Stimulated activated CD4-positive, alpha-beta T cell treated with anti-CD3 and anti-CD28 coated beads, Interleukin-1b, Interleukin-23, amount 100 ng/mL, for 24 hours (primary cell): ENCODE measurements around the gene TGM2.

Experiments used
- DNase-seq, 4 experiments: peaks; one replicate each; pipeline ENCODE4 v3.0.0-alpha.2; 2020; ENCODE audit warnings: low read depth in 4 of 4, low spot score in 1 of 4

Gene TGM2

DNA sequence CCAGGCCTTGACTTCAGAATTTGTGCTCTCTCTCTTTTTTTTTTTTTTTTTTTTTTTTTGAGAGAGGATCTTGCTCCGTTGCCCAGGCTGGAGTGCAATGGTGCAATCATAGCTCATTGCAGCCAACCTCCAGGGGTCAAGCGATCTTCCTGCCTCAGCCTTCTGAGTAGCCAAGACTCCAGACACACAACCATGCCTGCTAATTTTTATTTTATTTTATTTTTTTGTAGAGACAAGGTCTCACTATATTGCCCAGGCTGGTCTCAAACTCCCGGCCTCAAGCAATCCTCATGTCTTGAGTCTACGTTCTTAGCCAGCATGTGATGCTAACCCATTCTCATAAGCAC, 19.4 kb downstream of the TGM2 start:
- no peak for DNase-seq

DNA sequence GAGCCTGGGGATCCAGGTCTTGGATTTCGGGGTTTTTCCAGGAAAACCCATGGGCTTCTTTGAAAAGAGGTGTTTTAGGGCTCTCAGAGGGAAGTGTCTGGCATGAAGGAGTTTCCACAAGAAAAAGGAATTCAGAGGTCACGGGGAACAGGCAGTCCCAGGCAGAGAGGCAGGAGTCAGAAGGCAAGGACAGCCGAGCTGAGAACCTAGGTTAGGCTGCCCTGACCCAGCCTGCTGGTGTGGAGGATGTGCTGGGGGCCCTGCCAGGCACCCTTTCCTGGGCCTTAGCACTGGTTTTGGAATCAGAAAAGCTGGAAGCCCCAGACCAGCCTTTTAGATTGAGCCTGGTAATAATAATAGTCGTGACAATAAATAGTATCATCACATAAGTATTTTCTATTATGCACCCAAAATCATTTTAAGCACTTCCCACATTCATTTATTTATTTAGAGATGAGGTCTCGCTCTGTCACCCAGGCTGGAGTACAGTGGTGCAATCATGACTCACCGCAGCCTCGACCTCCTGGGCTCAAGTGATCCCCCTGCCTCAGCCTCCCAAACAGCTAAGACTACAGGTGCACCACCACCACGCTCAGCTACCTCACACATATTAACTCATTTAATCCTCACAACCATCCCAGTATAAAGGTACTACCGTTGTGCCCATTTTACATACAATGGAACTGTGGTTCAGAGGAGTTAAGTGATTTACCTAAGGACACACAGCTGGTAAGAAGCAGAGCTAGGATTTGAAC, 19.9 kb downstream of the TGM2 start:
- DNase-seq = no peak

DNA sequence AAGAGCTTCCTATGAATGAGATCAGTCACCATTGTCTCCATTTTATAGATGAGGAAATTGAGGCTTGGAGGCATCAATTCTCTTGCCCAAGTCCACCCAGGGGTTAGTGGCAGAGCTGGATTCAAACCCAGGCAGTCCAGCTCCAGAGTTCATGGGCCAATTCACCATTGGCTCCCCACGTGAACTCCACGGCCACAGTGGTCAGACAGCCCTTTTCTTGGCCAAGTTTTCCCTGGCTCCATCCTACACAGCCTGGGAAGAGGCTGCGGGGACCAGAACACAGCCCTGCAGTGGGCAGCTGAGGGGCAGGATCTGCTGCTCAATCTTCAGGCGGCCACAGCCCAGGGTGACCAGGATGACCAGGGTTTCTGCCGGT, 20.5 kb downstream of the TGM2 start:
- no peak for DNase-seq

DNA sequence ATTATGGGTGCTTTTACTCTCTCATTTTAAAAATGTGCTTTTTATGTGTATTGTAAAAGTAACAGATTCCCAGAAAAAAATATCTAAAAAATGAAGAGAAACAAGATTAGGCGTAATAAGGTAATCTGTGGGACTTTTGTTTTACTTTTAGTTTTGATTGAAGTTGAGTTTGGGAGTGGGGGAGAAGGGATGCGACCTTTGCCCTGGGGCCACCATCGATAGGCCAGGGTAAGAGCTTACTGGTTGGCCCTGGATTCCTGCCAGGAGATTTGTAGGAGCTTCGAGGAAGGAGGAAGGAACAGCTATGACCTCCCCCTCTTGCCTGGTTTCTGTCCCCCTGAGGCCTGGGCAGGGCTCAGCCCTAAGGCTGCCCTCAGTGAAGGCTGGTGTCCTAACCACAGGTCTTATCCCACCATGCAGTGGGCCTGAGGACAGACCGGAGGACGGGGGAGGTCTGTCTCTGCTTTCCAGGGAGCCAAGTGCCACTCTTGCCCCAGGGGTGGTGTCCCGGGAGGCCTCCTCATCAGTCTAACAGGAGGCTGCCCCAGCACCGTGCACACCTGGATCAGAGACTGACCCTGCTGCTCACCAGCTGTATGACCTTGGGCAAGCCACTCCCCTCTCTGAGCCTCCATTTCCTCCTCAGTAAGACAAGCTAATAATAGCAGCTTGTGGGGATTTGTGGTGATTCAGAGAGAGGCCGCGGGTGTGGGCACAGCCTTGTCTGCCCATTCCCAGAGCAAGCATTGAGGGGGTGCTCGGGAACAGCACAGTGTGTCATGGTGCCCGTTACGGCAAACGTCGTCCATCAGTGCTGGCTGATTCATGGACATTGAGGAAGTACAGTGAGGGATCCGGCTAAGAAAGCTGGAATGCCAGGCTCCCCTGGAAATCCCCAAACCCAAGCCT, 21.2 kb downstream of the TGM2 start:
- DNase-seq = no peak

DNA sequence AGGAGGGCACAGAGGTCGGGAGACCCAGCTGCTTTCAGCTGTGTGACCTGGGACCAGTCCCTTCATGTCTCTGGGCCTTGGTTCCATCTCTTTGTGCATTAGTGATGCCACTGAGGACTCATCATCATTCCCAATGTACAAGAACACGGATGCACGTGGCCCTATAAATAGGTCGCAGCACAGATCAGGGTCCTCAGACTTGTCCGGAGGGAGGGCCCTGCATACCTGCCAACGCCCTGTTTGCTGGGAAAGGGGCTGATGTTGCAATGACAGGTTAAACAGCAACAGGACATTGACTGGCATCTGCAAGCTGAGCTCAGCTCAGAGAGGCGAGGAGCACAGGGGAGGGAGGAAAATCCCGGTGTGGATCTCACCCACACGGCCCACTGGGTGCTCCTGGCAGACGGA, 21.8 kb downstream of the TGM2 start:
- DNase-seq = no peak

DNA sequence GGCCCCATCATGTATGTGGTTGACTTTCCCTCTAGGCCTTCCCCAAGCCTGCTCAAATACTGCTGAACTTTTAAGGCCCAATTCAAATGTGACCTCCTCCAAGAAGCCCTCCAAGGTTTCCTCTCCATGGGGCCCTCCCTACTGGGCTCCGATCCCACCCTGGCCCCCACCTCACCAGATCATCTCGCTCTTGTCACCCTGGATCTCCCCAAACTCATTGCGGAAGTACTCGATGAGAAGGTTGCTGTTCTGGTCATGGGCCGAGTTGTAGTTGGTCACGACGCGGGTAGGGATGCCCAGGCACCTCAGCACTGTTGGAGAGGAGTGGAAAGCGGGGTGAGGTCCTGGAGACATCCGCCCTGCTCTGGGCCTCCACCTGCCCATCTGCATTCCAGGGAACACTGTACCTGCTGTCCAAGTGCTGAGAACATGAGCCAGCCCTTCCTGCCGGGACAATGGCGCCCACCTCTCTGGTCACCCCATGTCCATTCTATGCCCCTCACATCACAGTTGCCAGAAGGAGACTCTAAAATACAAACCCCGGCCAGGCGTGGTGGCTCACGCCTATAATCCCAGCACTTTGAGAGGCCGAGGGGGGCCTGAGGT, 23.1 kb downstream of the TGM2 start:
- no peak for DNase-seq

DNA sequence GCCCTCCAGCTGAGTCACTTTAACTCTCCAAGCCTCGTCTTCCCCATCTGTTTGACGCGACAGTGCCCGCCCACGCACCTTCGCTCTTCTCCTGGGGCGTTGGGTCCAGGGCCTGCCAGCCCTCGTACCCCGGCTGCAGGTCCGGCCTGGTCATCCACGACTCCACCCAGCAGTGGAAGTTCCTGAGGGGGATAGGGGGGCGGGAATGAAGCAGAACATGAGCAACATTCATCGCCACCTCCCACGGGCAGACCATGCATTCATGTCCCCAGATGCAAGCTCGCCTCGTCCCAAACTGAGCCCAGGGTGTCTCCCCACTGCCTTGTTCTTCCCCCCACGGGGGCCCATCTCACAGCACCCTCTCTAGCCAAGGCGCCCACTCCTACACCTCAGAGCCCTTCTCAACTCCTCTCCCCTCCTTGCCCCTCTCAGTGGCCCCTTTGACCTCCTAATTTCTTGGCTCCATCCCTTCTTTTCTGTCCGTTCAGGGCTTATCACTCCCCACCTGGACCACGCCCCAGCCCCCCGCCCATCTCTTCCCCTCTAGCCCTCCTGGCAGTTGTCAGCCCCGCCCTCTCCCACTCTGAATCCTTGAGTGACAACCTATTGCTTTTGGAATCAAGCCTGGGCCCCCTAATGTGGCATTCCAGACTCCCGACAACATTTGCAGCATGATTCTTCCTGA, 23.7 kb downstream of the TGM2 start:
- no peak for DNase-seq

DNA sequence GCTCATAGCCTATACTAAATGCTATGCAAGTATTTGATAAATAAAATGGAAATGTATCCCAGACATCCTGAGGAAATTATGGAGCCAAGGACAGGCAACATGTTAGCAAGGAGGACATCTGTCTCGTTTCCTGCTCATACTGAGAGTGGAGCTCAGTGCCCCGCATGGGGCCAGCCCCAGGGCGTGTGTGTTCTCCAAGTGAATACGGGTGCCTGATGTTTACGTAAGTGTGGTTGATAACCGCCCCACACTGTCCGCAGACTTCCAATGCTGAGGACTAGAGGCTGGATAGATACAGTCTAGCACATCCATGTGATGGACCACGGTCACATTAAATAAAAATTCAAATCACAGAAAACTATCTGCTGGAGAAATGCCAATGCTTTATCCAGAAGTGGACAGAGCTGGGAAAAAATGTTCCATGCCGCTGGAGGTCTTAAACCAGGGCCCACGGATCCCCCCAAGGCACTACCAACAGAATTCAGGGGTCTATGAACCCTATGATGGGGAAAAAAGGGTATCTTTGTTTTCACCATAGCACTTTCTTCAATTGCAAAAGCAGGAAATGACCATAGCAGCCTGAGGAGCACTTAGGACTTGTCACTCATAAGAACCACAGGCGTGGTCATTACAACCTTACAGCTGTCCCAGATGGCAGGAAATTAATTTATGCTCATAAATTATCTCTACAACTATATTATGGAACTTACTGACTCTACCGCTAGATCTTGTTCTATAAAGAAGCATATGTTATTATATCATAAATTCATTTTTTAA, 24.9 kb downstream of the TGM2 start:
- no peak for DNase-seq

DNA sequence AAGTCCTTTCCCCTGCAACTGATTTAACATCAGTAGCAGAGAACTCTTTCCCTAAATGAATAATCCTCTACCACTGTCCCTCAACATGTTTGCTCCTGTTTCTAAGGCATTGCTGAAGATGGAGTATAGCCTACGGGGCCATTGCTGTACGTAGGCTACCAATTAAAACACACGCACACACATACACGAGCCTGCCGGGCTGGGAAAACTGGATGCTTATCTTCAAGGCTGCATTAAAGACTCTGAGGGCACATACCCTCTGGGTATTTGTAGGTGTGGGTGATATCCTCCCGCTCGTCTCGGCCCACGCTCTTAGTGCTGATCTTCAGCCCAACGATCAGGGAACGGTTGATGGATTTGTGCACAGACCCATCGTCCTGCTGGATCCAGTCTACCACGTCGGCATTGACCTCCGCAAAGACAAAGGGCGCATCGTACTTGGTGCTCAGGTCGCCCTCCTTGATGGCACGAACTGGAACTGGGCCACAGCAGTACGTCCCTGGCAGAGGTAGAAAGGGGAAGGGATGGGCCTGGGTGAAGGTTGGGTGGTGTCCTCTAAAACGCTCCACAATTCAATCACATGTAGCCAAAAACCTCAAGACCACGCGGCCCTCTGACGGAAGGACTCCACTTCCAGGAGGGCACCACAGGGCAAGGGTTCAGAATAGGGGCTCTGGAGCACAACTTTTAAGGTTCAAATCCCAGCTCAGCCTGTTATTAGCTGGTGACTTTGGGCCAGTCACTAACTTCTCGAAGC, 25.7 kb downstream of the TGM2 start:
- no peak for DNase-seq

DNA sequence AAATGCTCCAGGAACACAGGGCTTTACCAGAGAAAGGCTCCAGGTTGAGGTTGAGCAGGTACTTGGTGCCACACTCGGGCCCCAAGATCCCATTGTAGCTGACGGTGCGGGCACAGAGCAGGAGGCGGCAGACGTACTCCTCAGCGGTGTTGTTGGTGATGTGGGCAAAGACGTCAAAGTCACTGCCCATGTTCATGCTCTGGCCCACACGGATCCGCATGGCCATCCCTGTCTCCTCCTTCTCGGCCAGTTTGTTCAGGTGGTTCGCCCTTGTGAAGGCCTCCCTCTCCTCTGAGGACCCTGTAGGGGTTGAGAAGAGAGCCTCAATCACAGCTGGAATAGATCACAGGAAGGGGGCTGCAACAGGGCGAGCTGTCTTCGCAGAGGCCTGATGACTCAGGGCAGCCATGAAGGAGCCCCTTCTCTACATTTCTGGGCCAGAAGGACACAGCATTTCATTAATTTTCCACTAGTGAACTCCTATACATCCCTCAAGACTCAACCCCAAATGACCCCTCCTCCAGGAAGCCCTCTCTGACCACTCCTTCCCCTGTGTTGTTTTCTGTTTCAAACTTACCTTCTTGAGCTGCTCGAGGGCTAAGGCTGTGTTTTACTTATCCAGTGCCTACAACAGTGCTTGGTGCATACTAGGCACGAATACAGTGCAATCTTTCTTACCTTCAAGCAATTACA, 26.8 kb downstream of the TGM2 start:
- no peak for DNase-seq

DNA sequence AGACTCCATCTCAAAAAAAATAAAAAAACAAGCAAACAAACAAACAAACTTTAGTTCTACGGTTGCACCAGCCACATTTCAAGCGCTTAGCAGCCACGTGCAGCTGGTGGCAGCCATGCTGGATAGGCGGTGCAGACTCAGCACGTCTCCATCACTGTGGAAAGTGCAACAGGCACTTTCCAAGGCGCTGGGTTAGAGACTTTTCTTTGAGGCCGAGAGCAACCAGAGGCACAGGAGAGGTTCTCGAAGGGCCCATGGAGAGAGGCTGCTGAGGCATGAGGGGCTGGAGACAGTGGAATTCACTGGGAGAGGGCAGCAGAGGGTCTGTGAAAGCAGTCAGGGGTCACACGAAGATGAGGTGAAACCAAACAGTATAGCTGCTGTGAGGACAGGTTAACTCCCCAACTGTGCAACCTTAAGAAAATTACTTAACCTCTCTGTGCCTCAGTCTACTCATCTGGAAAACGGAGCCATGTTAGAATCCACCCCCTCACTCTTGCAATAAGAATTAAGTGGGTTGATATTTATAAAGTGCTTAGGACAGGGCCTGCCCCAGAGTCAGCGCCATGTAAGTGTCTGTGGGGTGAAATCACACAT, 27.5 kb downstream of the TGM2 start:
- no peak for DNase-seq

DNA sequence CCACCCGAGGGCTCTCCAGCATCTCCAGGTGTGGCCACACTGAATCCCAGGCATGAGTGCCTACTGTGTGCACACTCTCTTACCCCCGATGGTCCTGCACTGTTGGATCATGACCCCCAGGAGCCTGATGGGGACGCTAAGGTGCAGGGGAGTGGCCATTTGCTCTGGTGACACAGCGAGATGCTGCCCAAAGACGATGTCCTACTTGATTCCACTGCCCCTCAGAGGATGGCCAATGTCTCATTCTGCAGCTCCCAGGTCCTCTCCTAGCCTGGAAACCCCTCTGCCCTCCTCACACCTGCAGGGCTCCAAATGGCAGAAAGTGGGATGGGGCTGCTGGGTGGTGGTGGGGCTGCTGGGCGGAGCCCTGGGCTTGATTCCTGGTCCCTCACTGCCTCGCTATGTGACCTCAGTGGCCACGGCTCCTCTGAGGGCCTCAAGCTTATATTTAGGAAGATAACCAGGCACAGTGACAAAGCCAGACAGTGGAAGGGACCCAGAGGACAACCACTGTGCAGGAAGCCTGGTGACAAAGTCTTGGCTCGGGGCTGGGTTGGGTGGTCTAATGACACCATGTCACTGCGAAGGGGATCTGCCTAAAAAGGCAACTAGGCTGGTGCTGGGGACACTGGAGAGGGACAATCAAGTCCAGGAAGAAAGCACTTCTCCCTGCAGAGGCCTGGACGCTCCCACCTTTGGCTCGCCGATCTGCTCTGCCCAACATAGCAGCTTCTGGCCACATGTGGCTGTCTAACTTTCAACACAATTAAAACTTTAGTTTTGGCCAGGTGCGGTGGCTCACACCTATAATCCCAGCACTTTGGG, 28.4 kb downstream of the TGM2 start:
- DNase-seq = no peak

DNA sequence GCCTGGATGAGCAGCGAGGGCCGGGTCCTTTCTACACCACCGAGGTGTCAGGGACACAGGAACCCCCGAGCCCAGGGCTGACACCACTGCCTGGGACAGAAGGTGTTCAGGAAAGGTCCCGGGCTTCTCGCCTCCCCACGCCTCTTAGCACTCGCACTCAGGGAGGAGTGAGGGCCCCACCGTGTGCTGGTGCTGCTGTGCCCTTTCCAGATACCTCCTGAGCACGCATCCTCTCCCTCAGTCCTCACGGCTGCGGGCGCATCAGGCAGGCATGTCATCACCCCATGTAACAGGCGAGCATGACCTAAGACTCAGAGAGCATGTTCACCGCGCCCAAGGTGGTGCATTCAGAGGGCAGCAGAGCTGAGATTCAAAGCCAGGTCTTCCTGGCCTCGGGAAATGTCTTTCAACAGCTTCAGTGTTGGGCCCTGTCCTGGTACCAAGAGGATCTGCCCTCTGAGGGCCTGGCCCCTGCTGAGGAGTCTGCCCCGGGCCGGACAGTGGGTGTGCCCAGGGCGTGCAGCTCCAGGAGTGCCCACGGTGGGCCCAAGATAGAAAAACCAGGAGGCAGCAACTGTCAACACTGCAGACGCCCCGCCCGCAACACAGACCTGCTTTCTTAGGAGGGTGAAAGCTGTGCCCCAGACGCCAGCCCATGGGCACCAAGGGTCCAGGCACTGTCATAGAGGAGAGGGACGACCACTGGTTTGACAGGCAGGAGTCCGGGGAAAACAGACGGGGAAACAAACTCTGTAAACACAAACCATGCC, 29.2 kb downstream of the TGM2 start:
- DNase-seq = no peak

DNA sequence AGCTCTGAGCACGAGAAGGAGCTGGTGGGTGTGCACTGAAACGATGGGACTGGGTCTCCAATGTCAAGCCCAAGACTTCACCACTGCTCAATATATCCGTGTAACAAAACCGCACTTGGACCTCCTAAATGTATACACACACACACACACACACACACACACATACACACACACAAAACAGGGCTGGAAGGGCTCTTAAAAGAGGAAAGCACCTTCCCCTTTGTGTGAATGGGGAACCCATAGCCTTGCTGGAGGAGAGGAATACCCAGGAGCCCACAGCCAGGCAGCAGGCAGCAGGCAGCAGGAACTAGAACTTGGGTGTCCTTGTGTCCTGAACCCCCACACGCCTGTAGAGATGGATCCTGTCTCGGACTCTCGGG, 29.8 kb downstream of the TGM2 start:
- DNase-seq = no peak

DNA sequence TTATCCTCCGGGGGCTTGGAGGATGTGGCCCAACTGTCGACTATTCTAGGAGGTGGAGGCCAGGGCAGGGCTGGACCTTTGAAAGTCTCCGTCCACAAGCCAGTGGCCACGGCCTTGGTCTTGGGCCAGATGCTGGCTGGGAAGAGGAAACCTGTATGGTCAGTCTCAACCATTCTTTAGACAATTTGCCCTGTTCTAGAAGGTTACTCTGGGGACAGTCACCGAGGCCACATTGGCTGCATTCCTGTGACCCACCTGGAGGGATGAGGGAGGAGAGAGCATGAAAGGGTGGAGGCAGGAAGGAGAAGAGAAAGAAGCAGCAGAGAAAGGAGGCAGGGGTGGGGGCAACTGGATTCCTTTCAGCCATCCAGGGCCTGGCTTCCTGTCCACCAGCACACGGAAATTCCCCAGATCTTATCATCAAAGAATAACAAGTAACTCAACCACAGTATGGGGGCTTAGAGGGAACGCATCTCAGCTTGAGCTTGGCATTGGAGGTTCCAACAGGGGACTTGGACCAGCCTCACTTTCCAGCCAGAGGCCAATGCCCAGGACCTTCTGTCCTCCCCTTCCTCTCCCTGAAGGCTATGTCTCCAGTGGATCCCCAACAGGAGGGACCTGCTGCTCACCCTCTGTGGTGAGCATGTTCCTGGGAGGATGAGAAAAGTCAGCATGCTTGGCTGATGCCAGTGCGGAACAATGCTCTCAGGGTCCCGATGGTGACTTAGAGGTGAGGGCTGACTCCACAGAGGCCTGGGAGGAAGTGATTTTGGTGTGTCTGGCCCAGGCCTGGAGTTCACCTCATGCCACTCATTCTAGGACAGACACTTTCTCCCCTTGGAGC, 30.4 kb downstream of the TGM2 start:
- no peak for DNase-seq

DNA sequence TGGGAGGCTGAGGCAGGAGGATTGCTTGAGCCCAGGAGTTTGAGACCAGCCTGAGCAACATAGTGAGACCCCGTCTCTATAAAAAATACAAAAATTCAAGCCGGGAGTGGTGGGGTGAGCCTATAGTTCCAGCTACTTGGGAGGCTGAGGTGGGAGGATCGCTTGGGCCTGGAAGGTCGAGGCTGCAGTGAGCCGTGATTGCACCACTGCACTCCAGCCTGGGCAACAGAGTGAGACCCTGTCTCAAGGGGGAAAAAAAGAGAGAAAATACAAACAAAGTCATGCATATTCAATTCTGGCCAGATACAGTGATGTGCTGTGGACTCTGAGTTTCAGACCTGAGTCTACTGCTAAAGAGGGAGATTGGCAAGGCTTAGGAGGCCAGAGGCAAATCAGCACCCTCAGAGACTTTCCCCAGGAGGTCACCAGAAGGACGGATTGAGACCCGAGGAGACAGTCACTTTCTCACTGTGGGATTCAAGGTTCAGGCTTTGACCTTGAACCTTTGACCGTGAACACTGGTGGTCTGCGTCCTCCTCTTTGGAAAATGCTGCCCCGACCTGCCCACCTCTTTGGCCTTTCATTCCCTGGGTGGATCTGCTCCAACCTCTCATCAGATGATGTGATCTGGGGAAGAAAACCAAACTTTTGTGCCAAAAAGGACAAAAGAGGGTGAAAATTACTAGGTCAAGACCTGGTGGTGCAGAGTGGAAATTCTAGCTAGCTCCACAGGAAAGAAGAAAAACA, 31.2 kb downstream of the TGM2 start:
- no peak for DNase-seq
